Suprapubic skin (tissue), 4 donors: ENCODE data around the gene TMEFF1. TPM values are rescaled to one million over a fixed set of nuclear protein-coding genes. Genes with fewer than 3 reads are reported as not detected.

Source experiments
- DNase-seq, 2 donors: peaks; one replicate each; pipeline ENCODE4 v3.0.0-alpha.2; 2019; ENCODE audit warnings: low spot score in 2 of 2
- H3K27ac ChIP-seq: fragments of 200-600 bp; sonication (generic); one replicate; pipeline ENCODE4 v1.5.1; 2019
- H3K27me3 ChIP-seq: fragments of 200-600 bp; sonication (generic); one replicate; pipeline ENCODE4 v1.5.1; 2019
- H3K36me3 ChIP-seq: fragments of 200-600 bp; sonication (generic); one replicate; pipeline ENCODE4 v1.5.1; 2019
- H3K4me1 ChIP-seq: fragments of 200-600 bp; sonication (generic); one replicate; pipeline ENCODE4 v1.5.1; 2019
- H3K4me3 ChIP-seq: fragments of 200-600 bp; sonication (generic); one replicate; pipeline ENCODE4 v1.5.1; 2019; ENCODE audit warnings: mild to moderate bottlenecking
- H3K9me3 ChIP-seq: fragments of 200-600 bp; sonication (generic); one replicate; pipeline ENCODE4 v1.5.1; 2019
- CTCF ChIP-seq, 2 donors: fragments of 200-600 bp in 1 of 2; fragments of 450-650 bp in 1 of 2; sonication (generic) in 1 of 2; IDR thresholded peaks; one replicate each; pipeline ENCODE4 v1.5.1; 2016 to 2019; ENCODE audit warnings: antibody characterized with exemption in 2 of 2, mild to moderate bottlenecking in 1 of 2, moderate library complexity in 1 of 2
- EP300 ChIP-seq: sonication (generic); formaldehyde crosslinking; IDR thresholded peaks from one replicate; pipeline ENCODE4 v1.6.1; 2017; ENCODE audit warnings: antibody characterized with exemption
- POLR2A ChIP-seq, 2 donors: fragments of 450-650 bp; IDR thresholded peaks; one replicate each; pipeline ENCODE4 v1.6.1; 2017; ENCODE audit warnings: antibody characterized with exemption in 2 of 2, mild to moderate bottlenecking in 2 of 2, moderate library complexity in 2 of 2
- POLR2AphosphoS5 ChIP-seq, 3 donors: sonication (generic); formaldehyde crosslinking; IDR thresholded peaks; one replicate each; pipeline ENCODE4 v1.6.1; 2017; ENCODE audit warnings: antibody characterized with exemption in 3 of 3
- WGBS: methylation state at CpG from one replicate; pipeline ENCODE4 v1.1.5; 2018; 5-methylcytosine and 5-hydroxymethylcytosine counted together
- total RNA-seq, 4 donors: library from RNA; depleted of rRNA; stranded (reverse); fragments of >200 nt; gene quantifications; one replicate each; pipeline ENCODE4 v1.1.0, GENCODE V29; 2016

The TMEFF1 gene
- total RNA-seq, 4 donors from 2014 or later = 0.32 to 0.49 TPM; not detected in 2

DNA sequence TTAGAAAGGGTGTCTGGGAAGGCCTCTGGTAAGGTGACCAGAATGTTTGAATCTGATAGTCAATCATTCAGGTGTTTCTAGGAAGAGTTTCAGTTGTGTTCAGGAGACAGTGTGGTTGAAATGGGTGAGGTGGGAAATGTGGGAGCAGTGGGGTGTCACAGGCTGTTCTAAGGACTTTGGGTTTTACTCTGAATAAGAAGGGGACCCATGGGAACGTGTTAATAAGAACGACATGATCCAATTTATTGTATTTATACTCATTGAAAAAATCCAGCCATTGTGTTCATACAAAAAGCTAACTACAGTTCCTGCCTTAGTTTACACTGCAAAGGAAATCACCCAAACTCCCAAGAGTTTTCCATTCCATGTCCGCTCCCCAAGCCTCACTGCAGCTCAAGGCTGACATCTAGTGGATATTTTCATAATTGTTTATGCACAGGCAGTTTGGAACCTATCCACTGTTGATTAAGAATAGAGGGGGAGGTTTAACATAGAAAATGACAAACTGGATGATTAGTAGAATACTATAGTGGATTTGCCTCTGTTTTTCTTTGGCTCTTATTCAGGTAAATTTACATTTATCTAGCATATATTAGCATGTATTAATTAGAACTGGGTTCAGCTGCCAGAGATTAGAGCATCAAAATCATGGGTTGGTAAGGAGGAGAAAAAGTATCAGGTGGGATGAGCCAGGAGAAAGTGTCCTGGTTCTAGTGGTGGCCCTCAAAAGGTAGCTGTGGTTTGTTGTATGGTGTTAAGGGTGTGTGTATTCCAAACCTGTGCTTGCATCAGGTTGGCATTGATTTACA, 122.6 kb downstream of the TMEFF1 start:
- Histone ChIP-seq H3K4me3 (no peak overlapping the region), H3K4me1 (peaks cover 13% of the 10 kb centered on the region), H3K36me3 (no peaks in the 10 kb centered on the region), H3K27me3 (no peaks in the 10 kb centered on the region), H3K9me3 (no peaks in the 10 kb centered on the region), H3K27ac (no peak overlapping the region)
- 15% methylated on average over 3 of the region's 3 CpGs for WGBS
- no peak for DNase-seq
- no peak for TF ChIP-seq POLR2A (IDR thresholded peaks at IDR 0.05)
- peak; percentile 60 to 70 for TF ChIP-seq CTCF (IDR thresholded peaks at IDR 0.05)

GRCh38 chr9:100597236-100597635, 124.3 kb downstream of the TMEFF1 start:
- no peaks in the 10 kb centered on the region for H3K9me3 ChIP-seq
- H3K4me1 ChIP-seq = peaks cover 25% of the 10 kb centered on the region
- TF ChIP-seq CTCF (IDR thresholded peaks at IDR 0.05) (no peak), POLR2A (IDR thresholded peaks at IDR 0.05) (no peak), EP300 (no peak), POLR2AphosphoS5 (IDR thresholded peaks at IDR 0.05) (no peak)
- DNase-seq = no peak
- no peak overlapping the region for H3K27ac ChIP-seq
- 32% methylated on average over 6 of the region's 6 CpGs for WGBS
- no peaks in the 10 kb centered on the region for H3K27me3 ChIP-seq
- no peak overlapping the region for H3K4me3 ChIP-seq
- no peaks in the 10 kb centered on the region for H3K36me3 ChIP-seq

DNA sequence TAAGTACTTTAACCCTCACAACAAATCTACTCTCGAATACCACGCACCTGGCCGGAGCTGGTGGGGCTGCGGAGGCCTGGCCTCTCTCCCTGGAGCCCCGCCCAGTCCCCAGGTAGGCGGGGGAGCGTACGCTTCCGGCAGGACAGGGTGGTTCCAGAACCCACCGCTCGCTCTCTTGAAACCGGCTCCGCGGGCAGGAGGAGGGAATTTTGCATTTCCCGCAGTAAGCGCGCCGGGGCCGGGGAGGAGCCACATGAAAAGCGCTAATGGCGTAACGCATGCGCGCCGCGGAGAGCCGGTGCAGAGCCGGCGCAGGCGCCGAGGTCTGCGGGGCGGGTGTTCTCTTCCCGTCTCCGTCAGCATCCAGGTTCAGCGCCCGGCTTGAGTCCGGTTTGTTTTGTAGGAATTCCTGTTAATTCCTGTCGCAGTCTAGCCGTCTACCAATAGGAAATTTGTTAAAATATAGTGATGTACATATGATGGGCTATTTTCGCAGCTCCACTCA, 125.7 kb downstream of the TMEFF1 start:
- Histone ChIP-seq H3K36me3 (no peaks in the 10 kb centered on the region), H3K27ac (peak overlapping the region; percentile 14), H3K27me3 (no peaks in the 10 kb centered on the region), H3K4me1 (peaks cover 25% of the 10 kb centered on the region), H3K4me3 (peak overlapping the region; percentile 50), H3K9me3 (no peaks in the 10 kb centered on the region)
- TF ChIP-seq EP300 (no peak), CTCF (IDR thresholded peaks at IDR 0.05) (no peak)
- WGBS = 1% methylated on average over 41 of the region's 41 CpGs
- DNase-seq = peak; percentile 82 to 90

- Histone ChIP-seq H3K4me1 (peaks cover 25% of the 10 kb centered on the region), H3K4me3 (no peak overlapping the region), H3K27me3 (no peaks in the 10 kb centered on the region), H3K9me3 (no peaks in the 10 kb centered on the region), H3K27ac (peak overlapping the region; percentile 32), H3K36me3 (no peaks in the 10 kb centered on the region)
- no peak for TF ChIP-seq POLR2A (IDR thresholded peaks at IDR 0.05)
- 65% methylated on average over 7 of the region's 7 CpGs for WGBS
- DNase-seq = no peak
These were observed 127.7 kb downstream of the TMEFF1 start for GRCh38 chr9:100600521-100601079.

DNA sequence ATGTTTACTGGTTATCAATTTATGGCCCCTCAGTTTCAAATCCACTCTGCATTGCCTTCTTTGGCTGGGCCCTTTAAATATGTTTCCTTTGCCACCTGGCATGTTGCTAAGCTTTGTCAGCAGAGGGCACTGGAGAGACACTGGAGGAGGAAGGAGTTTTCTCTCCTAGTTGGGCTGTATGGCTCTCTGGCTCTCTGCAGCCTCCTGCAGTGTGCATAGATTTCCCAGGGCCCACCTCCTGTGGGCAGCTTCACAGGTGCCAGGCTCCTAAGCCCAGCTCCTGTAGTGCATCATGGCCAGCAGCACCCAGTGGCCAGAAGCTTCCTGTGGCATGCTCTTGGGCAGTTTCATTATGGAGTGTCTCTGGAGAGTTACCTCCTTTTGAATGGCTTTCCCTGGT, 128.3 kb downstream of the TMEFF1 start:
- Histone ChIP-seq H3K4me3 (no peak overlapping the region), H3K27ac (peak overlapping the region; percentile 32), H3K9me3 (no peaks in the 10 kb centered on the region), H3K27me3 (no peaks in the 10 kb centered on the region), H3K36me3 (no peaks in the 10 kb centered on the region), H3K4me1 (peaks cover 25% of the 10 kb centered on the region)
- no peak for DNase-seq
- TF ChIP-seq POLR2AphosphoS5 (IDR thresholded peaks at IDR 0.05) (no peak), CTCF (IDR thresholded peaks at IDR 0.05) (peak in 1 of 2 donors; percentile 35)
